Esophagus squamous epithelium (tissue), 5 donors: ENCODE data around the gene CATSPERB. TPM values are rescaled to one million over a fixed set of nuclear protein-coding genes. Genes with fewer than 3 reads are reported as not detected.

Source experiments
- DNase-seq: peaks from one replicate; lab custom pipeline; 2025; lab: John Stamatoyannopoulos, UW
- H3K27ac ChIP-seq, 4 donors: fragments of 200-600 bp; sonication (generic); one replicate each; pipeline ENCODE4 v1.5.1; 2016 to 2019; ENCODE audit warnings: mild to moderate bottlenecking in 1 of 4
- H3K27me3 ChIP-seq, 4 donors: fragments of 200-600 bp; sonication (generic); 1 replicate in 3 of 4; 2 replicates in 1 of 4; pipeline versions ENCODE4 v1.5.1 to v1.6.0; 2017 to 2021; ENCODE audit warnings: antibody characterized with exemption in 1 of 4
- H3K36me3 ChIP-seq, 3 donors: fragments of 200-600 bp; sonication (generic); one replicate each; pipeline ENCODE4 v1.5.1; 2016 to 2019
- H3K4me1 ChIP-seq, 3 donors: fragments of 200-600 bp; sonication (generic); one replicate each; pipeline ENCODE4 v1.5.1; 2017 to 2019
- H3K4me3 ChIP-seq, 4 donors: fragments of 200-600 bp; sonication (generic); 1 replicate in 3 of 4; 2 replicates in 1 of 4; pipeline ENCODE4 v1.5.1; 2016 to 2019; ENCODE audit warnings: mild to moderate bottlenecking in 2 of 4, moderate library complexity in 1 of 4
- H3K9me3 ChIP-seq, 3 donors: fragments of 200-600 bp; sonication (generic); one replicate each; pipeline ENCODE4 v1.5.1; 2016 to 2019
- POLR2A ChIP-seq, 4 donors: fragments of 450-650 bp; IDR thresholded peaks; one replicate each; pipeline ENCODE4 v1.6.1; 2017; ENCODE audit warnings: antibody characterized with exemption in 4 of 4, mild to moderate bottlenecking in 4 of 4, moderate library complexity in 3 of 4
- WGBS, 2 donors: methylation state at CpG; one replicate each; pipeline ENCODE4 v1.1.5; 2018; 5-methylcytosine and 5-hydroxymethylcytosine counted together
- intact Hi-C: fragments of 100-400 bp; cut with DNase I; formaldehyde crosslinking; loops from one replicate; pipeline ENCODE4 v1.15.0; 2022
- total RNA-seq, 4 donors: library from RNA; depleted of rRNA; stranded (reverse); fragments of >200 nt; gene quantifications; one replicate each; pipeline ENCODE4 v1.1.0, GENCODE V29; 2016
- TF ChIP-seq, protein P1 (sequence below), 6 experiments: fragments of 450-650 bp in 4 of 6; fragments of 200-600 bp in 2 of 6; sonication (generic) in 2 of 6; IDR thresholded peaks; one replicate each; pipeline ENCODE4 v1.5.1; 2016 to 2019; ENCODE audit warnings: antibody characterized with exemption in 6 of 6, mild to moderate bottlenecking in 4 of 6, moderate library complexity in 4 of 6
- donor health status: DM: yes; HTN: yes; CAD: no.

CATSPERB gene
- total RNA-seq, 4 donors from 2014 or later: 0.82 to 1.6 (median 0.99) TPM

DNA sequence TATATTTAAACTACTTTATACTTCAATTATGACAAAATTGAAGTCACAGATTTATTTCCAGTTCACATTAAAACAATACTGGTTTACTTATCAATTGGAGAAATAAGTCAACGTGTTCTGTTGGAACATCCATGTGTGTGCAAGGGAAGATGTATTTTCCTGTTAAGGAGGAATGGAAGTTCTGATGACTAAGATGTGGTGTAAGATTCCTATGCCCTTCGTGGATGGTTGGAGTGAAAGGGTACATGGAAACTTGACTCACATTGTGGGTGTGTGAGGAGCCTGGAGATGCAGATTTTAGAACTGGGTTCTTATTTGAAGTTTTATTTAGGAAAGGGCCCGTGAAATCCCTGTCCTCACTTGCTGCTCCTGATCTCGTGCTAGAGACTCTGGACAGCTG, 95.3 kb downstream of the CATSPERB start:
- no peaks in the 10 kb centered on the region for H3K36me3 ChIP-seq
- H3K4me3 ChIP-seq: no peak overlapping the region
- no peak for DNase-seq
- no peaks in the 10 kb centered on the region for H3K27me3 ChIP-seq
- no peaks in the 10 kb centered on the region for H3K4me1 ChIP-seq
- TF ChIP-seq, protein P1, sequence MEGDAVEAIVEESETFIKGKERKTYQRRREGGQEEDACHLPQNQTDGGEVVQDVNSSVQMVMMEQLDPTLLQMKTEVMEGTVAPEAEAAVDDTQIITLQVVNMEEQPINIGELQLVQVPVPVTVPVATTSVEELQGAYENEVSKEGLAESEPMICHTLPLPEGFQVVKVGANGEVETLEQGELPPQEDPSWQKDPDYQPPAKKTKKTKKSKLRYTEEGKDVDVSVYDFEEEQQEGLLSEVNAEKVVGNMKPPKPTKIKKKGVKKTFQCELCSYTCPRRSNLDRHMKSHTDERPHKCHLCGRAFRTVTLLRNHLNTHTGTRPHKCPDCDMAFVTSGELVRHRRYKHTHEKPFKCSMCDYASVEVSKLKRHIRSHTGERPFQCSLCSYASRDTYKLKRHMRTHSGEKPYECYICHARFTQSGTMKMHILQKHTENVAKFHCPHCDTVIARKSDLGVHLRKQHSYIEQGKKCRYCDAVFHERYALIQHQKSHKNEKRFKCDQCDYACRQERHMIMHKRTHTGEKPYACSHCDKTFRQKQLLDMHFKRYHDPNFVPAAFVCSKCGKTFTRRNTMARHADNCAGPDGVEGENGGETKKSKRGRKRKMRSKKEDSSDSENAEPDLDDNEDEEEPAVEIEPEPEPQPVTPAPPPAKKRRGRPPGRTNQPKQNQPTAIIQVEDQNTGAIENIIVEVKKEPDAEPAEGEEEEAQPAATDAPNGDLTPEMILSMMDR (IDR thresholded peaks at IDR 0.05): no peak
- TF ChIP-seq POLR2A (IDR thresholded peaks at IDR 0.05): no peak
- no peaks in the 10 kb centered on the region for H3K9me3 ChIP-seq
- 57 to 62% methylated on average over 4 of the region's 4 CpGs for WGBS, 2 donors
- no peak overlapping the region for H3K27ac ChIP-seq
- intact Hi-C loops: no loop called here

DNA sequence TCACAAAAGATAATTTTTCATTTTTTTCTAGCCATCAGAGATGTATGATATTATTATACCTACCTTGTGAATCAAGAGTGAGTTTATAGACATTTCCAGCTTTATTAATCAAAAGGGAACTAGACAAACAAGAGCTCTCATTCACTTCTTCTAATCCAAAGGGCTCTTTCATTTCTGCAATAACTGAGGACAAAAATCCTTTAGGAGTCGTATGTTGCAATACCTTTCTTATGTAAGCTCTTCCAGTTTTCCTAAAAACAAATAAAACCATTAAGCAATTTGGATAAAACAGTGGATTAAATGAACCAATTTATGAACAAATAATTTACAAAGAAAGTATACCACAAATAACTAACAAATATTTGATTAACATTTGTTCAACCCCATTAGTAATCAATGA, 107.1 kb downstream of the CATSPERB start:
- 69 to 86% methylated on average over 1 of the region's 1 CpG for WGBS, 2 donors

DNA sequence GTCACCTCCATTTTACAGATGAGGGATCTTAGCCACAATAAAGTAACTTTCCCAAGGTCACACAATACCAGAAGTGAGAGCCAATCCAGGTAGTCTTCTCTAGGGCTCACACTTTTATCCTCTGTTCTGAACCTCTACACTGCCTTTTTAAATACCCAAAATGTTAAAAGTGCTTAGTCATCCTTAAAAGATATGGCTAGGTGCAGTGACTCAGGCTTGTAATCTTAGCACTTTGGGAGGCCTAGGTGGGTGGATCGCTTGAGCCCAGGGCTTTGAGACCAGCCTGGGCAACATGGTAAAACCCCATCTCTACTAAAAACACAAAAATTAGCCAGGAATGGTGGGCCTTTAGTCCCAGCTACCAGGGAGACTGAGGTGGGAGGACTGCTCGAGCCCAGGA, 117.7 kb downstream of the CATSPERB start:
- Histone ChIP-seq H3K27ac (no peak overlapping the region), H3K9me3 (no peaks in the 10 kb centered on the region), H3K27me3 (no peaks in the 10 kb centered on the region), H3K36me3 (no peaks in the 10 kb centered on the region), H3K4me3 (no peak overlapping the region), H3K4me1 (peaks cover 0 to 5% (median 0%) of the 10 kb centered on the region in 3 donors)
- intact Hi-C loops: no loop called here
- WGBS, 2 donors: 33% methylated on average over 2 of the region's 2 CpGs
- DNase-seq: no peak
- TF ChIP-seq, protein P1 (IDR thresholded peaks at IDR 0.05): no peak
- no peak for TF ChIP-seq POLR2A (IDR thresholded peaks at IDR 0.05)

More for the DNA sequence above, 107.1 kb downstream of the CATSPERB start:
- Histone ChIP-seq H3K9me3 (no peaks in the 10 kb centered on the region), H3K4me1 (no peaks in the 10 kb centered on the region), H3K27ac (no peak overlapping the region), H3K36me3 (no peaks in the 10 kb centered on the region), H3K27me3 (no peaks in the 10 kb centered on the region), H3K4me3 (no peak overlapping the region)
- intact Hi-C loops: no loop called here
- no peak for DNase-seq
- TF ChIP-seq, protein P1 (IDR thresholded peaks at IDR 0.05): no peak
- no peak for TF ChIP-seq POLR2A (IDR thresholded peaks at IDR 0.05)

DNA sequence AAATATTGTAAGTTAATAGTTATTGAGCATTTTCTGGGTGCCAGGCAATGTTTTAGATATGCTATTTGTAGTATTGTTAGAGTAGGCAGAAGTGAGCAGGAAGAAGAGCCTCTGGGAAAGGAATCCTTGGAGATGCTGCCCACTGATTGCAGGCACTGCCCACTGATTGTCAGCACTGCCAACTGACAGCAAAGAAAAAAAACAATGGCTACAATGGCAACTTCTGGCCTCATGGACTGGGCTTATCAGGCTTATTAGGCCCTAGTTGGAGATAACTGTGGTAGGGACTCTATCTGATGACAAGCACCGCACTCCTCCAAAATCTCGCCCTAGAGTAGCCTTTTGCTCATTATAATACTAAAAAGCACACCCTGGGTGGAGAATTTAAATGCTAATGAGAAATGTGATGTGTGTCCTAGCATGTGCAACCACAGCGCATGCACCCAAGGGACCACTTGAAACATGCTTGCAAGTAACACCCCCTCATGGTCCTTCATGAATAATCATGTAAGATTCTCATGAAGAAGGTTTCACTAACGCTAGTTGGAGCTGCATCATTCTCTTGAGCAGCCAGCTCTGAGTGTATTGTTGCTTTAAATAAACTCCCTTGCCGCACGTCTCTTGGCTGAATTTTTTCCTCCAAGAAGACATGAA, 118.3 kb downstream of the CATSPERB start:
- intact Hi-C loops: no loop called here
- no peak for TF ChIP-seq POLR2A (IDR thresholded peaks at IDR 0.05)
- H3K36me3 ChIP-seq: no peaks in the 10 kb centered on the region
- WGBS, 2 donors: 82 to 87% methylated on average over 6 of the region's 6 CpGs
- no peaks in the 10 kb centered on the region for H3K27me3 ChIP-seq
- no peaks in the 10 kb centered on the region for H3K9me3 ChIP-seq
- H3K4me3 ChIP-seq: no peak overlapping the region
- no peak overlapping the region for H3K27ac ChIP-seq
- peaks cover 0 to 5% (median 0%) of the 10 kb centered on the region in 3 donors for H3K4me1 ChIP-seq
- no peak for DNase-seq

DNA sequence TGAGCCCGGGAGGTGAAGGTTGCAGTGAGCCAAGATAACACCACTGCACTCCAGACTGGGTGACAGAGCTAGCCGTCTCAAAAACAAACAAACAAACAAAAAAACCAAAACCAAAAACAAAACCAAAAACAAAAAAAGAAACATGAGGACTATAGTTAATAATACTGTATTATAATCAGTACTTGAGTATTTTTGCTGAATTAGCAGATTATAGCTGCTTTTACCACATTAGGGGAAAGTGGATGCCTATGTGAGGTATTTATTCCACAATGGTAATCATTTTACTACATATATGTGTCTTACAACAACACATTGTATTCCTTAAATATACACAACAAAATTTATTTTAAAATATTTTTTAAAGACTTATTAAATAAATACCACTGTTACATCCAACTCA, 120.4 kb downstream of the CATSPERB start:
- no peak overlapping the region for H3K27ac ChIP-seq
- intact Hi-C loops: no loop called here
- H3K36me3 ChIP-seq: no peaks in the 10 kb centered on the region
- H3K27me3 ChIP-seq: no peaks in the 10 kb centered on the region
- no peaks in the 10 kb centered on the region for H3K9me3 ChIP-seq
- no peak overlapping the region for H3K4me3 ChIP-seq
- 79 to 83% methylated on average over 2 of the region's 2 CpGs for WGBS, 2 donors
- H3K4me1 ChIP-seq: peaks cover 0 to 5% (median 0%) of the 10 kb centered on the region in 3 donors
- DNase-seq: no peak
- TF ChIP-seq POLR2A (IDR thresholded peaks at IDR 0.05): no peak
- TF ChIP-seq, protein P1 (IDR thresholded peaks at IDR 0.05): no peak
